H1 (cell line): ENCODE results near the gene C4B. TPM values are rescaled to one million over a fixed set of nuclear protein-coding genes. Genes with fewer than 3 reads are reported as not detected.

Experiments used
- ASH2L ChIP-seq: fragments of 200-600, 300-600 bp; sonication (generic); IDR thresholded peaks from one replicate; pipeline ENCODE4 v1.7.1; 2017; ENCODE audit warnings: low read length
- PHF8 ChIP-seq: fragments of 200-600 bp; sonication (generic); conservative IDR thresholded peaks from 2 replicates; pipeline ENCODE4 v1.7.1; 2012; ENCODE audit warnings: low read depth, mild to moderate bottlenecking, inconsistent platforms, low read length, moderate library complexity
- POU5F1 ChIP-seq: IDR thresholded peaks from 2 replicates; pipeline ENCODE4 v1.6.1; 2011; ENCODE audit warnings: low read depth, mild to moderate bottlenecking, low read length, moderate library complexity
- SIRT6 ChIP-seq: IDR thresholded peaks from one replicate; pipeline ENCODE4 v1.7.1; 2012; ENCODE audit warnings: low read length, inconsistent platforms
- SRF ChIP-seq: IDR thresholded peaks from 2 replicates; pipeline ENCODE4 v1.6.1; 2011; ENCODE audit warnings: mild to moderate bottlenecking, low read depth, low read length, moderate library complexity
- polyA plus RNA-seq, 7 experiments: library from polyadenylated mRNA; depleted of rRNA in 3 of 7; stranded (reverse) in 5 of 7; unstranded in 2 of 7; fragments of >200 nt in 5 of 7; fragments of 200-250 nt in 2 of 7; gene quantifications; 1 replicate in 5 of 7; 2 replicates in 1 of 7; 4 replicates in 1 of 7; pipeline versions ENCODE4 v1.2.1 to v1.2.3, GENCODE V29; 2011 to 2013; ENCODE audit warnings: missing spikeins in 2 of 7, mixed read lengths in 2 of 7
- total RNA-seq: library from RNA; stranded (reverse); fragmentation: NEBNext Ultra II Directional; extraction: Animal tissue kit (Norgen Biotek cat#: 25700); gene quantifications from 2 replicates; pipeline ENCODE4 v1.2.1, GENCODE V29; 2021

C4B gene
- total and polyA plus RNA-seq, 2 of the 8 experiments (the other 6 are each of a cell fraction or from before 2014, with no cell fraction given): 0.74 to 3.5 TPM

- TF ChIP-seq PHF8 (no peak), ASH2L (no peak), SIRT6 (no peak), SRF (no peak), POU5F1 (no peak)
- TF ChIP-seq, all 59 proteins: peak for 0
Measured at GRCh38 chr6:31977816-31978431, 36.7 kb upstream of the C4B start (continued).
